ENCODE results near the gene PAQR4.

- TF ChIP-seq POLR2AphosphoS5 (IDR thresholded peaks at IDR 0.05) (no peak), CTCF (IDR thresholded peaks at IDR 0.05) (no peak), EP300 (IDR thresholded peaks at IDR 0.05) (no peak)
Measured at GRCh38 chr16:3007957-3008689, 39.0 kb downstream of the PAQR4 start.
